ENCODE results near the gene NPAS1.
"Not testable (repeated sequence)": the region's sequence is repeated elsewhere in the genome, so short reads cannot be mapped to it uniquely, and the experiment has no call there.

Gene NPAS1

DNA sequence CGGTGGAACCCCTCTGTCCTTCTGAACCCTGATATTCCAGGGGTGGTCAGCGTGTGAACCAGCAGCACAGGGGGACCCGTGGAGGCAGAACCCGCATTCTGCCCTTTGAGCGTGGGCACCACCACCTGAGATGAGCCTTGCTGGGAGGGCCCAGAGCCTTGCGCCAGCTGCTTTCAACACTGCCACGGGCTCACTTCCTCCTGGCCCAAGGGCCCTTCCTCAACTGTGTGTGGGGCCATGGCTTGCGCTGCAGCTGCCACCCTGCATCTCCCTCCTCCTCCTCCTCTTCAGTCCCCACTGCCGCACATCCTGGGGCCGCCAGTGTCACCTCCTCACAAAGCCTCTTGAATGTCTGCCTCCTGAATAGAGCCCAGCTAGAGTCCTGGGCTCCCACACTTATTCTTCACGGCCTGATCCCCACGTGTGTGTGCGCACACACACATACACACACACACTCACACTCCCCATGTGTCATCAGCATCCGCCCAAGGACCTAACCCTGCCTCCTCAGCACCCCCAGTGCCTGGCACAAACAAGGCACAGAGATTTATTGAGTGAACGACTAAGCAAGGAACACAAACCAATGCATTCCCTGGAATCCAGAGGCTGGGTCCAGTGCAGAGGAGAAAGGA, 55.7 kb downstream of the NPAS1 start:
- no peak for DNase-seq (ENCODE audit: low read depth)
- TF ChIP-seq, protein P1, sequence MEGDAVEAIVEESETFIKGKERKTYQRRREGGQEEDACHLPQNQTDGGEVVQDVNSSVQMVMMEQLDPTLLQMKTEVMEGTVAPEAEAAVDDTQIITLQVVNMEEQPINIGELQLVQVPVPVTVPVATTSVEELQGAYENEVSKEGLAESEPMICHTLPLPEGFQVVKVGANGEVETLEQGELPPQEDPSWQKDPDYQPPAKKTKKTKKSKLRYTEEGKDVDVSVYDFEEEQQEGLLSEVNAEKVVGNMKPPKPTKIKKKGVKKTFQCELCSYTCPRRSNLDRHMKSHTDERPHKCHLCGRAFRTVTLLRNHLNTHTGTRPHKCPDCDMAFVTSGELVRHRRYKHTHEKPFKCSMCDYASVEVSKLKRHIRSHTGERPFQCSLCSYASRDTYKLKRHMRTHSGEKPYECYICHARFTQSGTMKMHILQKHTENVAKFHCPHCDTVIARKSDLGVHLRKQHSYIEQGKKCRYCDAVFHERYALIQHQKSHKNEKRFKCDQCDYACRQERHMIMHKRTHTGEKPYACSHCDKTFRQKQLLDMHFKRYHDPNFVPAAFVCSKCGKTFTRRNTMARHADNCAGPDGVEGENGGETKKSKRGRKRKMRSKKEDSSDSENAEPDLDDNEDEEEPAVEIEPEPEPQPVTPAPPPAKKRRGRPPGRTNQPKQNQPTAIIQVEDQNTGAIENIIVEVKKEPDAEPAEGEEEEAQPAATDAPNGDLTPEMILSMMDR (IDR thresholded peaks at IDR 0.05; ENCODE audit: low read length, missing control alignments), result no peak
- H3K4me3 ChIP-seq (replicated peaks; ENCODE audit: low read depth, low read length), result no peak overlapping the region

- TF ChIP-seq, protein P1 (IDR thresholded peaks at IDR 0.05; ENCODE audit: low read length, missing control alignments), result no peak
- no peak for DNase-seq (ENCODE audit: low read depth)
- no peak overlapping the region for H3K4me3 ChIP-seq (replicated peaks; ENCODE audit: low read depth, low read length)
These were observed 56.3 kb downstream of the NPAS1 start for GRCh38 chr19:47075941-47076340.

- DNase-seq (ENCODE audit: low read depth); H3K4me3 ChIP-seq (replicated peaks; ENCODE audit: low read depth, low read length): not testable (repeated sequence)
These were observed 58.7 kb downstream of the NPAS1 start for GRCh38 chr19:47078351-47078750.

- no peak overlapping the region for H3K4me3 ChIP-seq (replicated peaks; ENCODE audit: low read depth, low read length)
- TF ChIP-seq, protein P1 (IDR thresholded peaks at IDR 0.05; ENCODE audit: low read length, missing control alignments), result no peak
- no peak for DNase-seq (ENCODE audit: low read depth)
These were observed 61.5 kb downstream of the NPAS1 start for GRCh38 chr19:47081095-47081494.

GRCh38 chr19:47082493-47082892, 62.9 kb downstream of the NPAS1 start:
- TF ChIP-seq, protein P1 (IDR thresholded peaks at IDR 0.05; ENCODE audit: low read length, missing control alignments), result no peak
- no peak overlapping the region for H3K4me3 ChIP-seq (replicated peaks; ENCODE audit: low read depth, low read length)
- no peak for DNase-seq (ENCODE audit: low read depth)

- TF ChIP-seq, protein P1 (IDR thresholded peaks at IDR 0.05; ENCODE audit: low read length, missing control alignments), result no peak
- DNase-seq (ENCODE audit: low read depth), result no peak
- no peak overlapping the region for H3K4me3 ChIP-seq (replicated peaks; ENCODE audit: low read depth, low read length)
These were observed 65.3 kb downstream of the NPAS1 start for GRCh38 chr19:47084879-47085439.

DNA sequence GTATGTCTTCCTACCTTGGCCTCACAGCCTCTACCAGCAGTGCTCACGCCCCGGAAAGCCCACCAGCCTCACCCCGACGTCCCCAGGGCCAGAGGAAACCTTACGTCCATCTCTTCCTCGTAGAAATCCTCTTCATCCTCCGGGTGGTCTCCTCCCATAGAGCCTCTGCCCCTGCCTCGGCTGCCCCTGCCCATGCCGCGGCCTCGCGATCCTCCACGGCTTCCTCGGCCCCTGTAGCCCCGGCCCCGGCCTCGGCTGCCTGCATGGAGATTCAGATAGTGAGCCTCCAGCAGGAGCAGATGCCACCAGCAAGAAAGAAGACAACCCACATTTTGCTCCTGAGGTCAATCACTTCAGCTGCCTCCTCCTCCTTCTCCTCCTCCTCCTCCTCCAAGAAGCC, 66.6 kb downstream of the NPAS1 start:
- TF ChIP-seq, protein P1 (IDR thresholded peaks at IDR 0.05; ENCODE audit: low read length, missing control alignments), result no peak
- H3K4me3 ChIP-seq (replicated peaks; ENCODE audit: low read depth, low read length), result no peak overlapping the region
- no peak for DNase-seq (ENCODE audit: low read depth)

Data from fibroblast of pulmonary artery (primary cell).